Measurements from ENCODE around the gene BOD1.

GRCh38 chr5:173568703-173569102, 47.7 kb downstream of the BOD1 start:
- TF ChIP-seq CTCF (IDR thresholded peaks at IDR 0.05): no peak
- TF ChIP-seq EP300 (IDR thresholded peaks at IDR 0.05): no peak
- TF ChIP-seq POLR2A (IDR thresholded peaks at IDR 0.05): no peak
